HK-2 (cell line): ENCODE measurements around the gene TRIM8.

Source experiments
- DNase-seq: peaks from one replicate; pipeline ENCODE4 v3.0.0-alpha.2; 2018; ENCODE audit not compliant: unreplicated experiment

The TRIM8 gene, protein sequence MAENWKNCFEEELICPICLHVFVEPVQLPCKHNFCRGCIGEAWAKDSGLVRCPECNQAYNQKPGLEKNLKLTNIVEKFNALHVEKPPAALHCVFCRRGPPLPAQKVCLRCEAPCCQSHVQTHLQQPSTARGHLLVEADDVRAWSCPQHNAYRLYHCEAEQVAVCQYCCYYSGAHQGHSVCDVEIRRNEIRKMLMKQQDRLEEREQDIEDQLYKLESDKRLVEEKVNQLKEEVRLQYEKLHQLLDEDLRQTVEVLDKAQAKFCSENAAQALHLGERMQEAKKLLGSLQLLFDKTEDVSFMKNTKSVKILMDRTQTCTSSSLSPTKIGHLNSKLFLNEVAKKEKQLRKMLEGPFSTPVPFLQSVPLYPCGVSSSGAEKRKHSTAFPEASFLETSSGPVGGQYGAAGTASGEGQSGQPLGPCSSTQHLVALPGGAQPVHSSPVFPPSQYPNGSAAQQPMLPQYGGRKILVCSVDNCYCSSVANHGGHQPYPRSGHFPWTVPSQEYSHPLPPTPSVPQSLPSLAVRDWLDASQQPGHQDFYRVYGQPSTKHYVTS

DNA sequence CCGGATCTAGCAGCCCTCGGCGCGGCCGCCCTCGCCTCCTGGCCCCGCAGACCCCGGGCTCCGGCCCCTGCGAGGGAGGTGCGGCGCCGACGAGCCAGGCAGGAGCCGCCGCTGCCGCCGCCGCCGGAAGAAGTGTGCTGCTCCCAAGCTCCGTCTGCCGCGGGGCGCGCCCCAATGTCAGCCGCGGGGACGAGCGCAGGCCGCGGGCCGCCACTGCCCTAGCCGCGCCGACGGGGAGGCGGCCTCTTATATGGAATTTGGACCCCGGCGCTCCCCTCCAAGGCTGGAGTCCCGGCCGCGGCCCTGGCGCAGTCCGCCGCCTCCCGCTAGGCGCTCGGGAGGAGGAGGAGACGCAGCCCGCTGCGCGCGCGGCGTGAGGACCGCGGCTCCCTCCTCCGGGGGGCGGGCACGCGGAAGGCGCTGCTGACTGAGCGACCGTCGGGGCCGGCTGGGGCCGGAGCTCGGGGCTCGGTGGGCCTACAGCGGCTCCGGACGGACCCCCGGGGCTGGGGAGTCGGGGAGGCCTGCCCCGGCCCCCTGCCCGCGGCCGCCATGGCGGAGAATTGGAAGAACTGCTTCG lies at the start of gene TRIM8:
Gene TRIM8 (plus strand): TSS at position 414 of the 580 bp plus-strand sequence. CDS start 139 bp downstream, at position 553.
- DNase-seq: peak; percentile 67

DNA sequence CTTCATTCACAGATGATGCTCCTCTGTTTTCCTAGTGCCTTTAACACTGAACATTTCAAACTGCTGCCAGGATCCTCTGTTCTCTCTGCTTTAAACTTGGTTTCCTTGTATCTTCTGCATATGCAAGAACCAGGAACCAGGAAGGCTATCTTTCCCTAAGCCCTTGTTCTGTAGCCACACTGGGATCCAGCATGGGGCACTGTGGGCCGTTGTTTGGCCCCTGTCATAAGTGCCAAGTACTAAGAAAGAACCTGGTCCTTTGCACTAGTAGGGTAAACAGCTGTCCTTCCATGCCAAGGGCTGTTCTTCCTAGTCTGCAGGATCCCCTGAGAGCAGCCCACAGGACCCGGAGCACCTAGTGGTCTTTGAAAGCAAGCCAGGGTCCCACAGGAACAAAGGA lies 49.0 kb upstream of the TRIM8 start:
- no peak for DNase-seq

DNA sequence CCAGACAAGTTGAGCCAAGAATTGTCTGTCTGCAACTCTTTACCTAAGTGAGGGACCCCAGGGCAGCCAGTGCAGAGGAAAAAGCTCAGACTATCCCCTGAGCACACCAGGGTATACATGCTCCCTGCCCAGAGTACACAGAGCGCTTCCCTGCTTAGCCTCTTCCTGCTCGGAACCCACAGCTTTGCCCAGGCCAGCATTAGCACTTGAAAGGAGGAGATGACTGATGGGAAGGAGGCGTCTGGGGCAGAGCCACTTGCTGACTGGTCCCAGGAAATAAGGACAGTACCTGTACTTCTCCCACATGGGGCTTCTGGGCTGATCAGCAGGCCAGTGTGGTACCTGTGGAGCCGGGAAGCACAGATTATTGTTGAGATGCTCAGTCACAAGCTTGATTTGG lies 48.4 kb upstream of the TRIM8 start:
- DNase-seq: no peak

DNA sequence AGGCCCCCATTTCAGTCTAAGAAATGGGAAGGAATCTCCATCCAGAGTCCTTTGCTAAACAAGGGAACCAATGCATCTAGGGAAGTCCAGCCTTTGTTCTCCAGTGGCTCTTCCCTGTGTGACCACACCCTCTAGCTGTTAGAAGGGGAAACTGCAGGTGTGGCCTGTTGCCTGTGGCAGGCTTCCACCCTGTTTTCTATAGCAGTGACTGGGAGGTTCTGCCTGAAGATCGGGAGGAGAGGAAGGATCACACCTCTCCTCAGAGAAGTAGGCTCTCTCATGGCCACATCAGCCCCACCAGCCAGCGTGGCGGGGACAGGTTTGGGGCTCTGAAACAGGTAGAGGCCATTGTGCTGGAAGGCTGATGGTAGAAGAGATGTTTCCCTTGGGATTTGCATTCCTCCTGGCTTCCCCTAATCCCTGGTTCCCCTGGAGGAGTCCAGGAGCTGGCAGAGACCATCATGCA lies 47.7 kb upstream of the TRIM8 start:
- peak; percentile 52 for DNase-seq

DNA sequence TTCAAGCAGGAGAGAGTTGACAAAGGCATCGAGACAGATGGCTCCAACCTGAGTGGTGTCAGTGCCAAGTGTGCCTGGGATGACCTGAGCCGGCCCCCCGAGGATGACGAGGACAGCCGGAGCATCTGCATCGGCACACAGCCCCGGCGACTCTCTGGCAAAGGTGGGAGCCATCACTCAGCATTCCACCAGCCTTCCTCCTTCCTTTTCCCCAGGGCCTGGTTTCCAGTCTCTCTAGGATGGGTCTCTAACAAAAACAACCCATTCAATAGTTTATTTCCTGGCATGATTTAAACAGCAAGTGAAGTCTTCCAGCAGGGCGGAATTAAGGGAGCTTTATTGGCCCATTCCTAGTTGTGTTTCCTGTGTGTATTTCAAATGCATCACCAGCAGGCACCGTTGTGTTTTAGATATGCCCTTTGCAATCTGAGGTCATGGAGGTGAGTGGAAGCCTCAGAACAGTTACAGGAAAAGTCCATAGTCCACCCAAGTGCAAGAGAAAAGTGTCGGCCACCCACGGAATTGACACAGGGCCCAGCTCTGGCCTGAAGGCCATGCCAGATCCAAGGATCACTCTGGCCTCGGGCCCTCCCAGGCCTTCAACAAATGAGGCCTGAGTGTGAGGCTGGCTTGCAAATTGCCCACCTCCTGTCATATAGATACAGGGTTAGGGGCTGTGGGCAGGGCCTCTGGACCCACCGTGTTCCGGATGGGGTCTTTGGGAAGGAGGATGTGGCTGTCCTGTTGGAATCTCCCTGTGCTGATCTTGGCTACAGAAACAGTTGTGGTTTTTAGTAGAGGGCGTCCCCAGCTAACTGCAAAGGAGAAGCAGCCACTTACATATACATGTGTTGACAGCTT lies 46.9 kb upstream of the TRIM8 start:
- DNase-seq: no peak

DNA sequence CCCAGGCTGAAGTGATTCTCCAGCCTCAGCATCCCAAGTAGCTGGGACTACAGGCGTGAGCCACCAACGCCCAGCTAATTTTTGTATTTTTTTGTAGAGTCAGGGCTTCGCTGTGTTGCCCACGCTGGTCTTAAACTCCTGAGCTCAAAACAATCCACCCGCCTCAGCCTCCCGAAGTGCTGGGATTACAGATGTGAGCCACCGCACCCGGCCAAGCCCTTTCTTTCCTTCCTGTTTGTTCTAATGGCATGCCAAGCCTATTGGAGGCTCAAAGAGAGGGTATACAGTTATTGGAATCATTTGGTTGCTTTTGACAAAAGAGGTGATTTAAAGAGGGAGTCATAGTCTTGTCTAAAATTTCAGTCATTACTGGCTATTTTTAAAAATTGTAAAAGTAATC lies 46.0 kb upstream of the TRIM8 start:
- DNase-seq: no peak

DNA sequence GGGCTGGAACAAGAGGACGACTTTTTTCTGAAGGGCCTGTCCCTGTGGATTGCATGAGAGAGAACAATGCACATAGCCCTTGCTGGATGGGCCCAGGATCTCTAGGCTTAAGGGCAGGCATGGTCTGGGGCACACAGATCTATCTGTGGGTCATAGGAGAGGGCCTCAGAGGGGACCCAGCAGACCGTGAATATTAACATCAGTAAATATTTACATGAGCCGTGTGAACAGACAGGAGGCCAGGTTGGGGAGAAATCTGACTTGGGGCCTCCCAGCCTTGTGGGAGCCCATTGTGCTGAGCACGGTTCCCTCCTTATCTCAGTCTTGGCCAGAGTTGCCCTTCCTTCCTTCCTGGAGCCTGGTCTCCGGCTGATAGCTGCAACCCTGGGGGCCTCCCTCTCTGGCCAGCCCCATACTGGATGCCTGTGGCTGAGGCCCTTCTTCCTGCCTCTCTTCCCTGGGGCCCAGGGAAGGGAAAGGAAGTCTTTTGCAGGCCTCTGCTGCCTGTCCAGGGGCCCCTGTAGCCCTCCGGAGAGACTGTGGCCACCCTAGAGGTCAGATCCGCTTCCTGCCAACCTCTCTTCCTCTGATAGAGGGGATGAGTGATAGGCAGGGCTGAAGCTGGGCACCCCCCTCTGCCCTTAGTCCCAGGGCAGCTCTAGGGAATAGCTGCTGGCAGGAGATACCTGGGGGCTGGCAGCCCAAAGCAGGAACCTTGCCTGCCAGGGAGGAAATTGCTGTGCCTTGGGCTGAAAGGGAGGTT lies 44.5 kb upstream of the TRIM8 start:
- DNase-seq: peak; percentile 61

DNA sequence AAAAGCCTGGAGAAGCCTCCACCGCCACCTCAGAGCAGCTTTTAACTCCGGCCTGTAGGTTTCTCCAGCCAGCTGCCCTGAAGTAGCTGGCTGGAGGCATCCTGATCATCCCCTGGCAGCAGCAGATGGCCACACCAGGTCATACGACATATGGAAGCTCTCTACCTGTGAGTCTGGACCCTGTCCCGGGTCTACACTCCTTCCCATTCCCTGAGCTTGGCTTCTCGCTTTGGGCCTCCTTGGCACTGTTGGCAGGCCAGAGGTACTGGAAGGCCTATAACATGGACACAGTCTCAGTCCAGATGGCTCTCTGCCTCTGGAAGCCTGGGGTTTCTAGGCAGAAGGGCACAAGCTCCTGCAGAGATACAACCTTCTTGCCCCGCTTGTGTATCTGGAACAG lies 43.5 kb upstream of the TRIM8 start:
- no peak for DNase-seq

DNA sequence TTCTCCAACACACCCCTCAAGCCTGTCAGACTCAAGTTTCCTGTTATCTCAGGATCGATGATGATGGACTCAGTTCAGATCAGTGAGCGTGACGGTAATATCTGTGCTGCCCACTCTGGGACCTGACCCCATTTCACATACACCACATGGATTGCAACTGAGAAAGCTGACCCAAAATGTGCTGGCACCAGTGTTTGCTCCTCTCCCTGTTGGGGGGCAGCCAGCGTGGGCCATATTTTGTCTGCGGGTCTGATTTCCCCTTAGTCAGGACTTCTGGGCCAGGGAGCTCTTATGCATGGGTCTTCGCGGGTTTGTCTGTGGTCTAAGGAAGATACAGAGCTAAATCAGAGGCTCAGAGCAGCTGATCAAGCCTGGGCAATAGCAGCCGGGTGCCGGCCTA lies 42.6 kb upstream of the TRIM8 start:
- DNase-seq: no peak

DNA sequence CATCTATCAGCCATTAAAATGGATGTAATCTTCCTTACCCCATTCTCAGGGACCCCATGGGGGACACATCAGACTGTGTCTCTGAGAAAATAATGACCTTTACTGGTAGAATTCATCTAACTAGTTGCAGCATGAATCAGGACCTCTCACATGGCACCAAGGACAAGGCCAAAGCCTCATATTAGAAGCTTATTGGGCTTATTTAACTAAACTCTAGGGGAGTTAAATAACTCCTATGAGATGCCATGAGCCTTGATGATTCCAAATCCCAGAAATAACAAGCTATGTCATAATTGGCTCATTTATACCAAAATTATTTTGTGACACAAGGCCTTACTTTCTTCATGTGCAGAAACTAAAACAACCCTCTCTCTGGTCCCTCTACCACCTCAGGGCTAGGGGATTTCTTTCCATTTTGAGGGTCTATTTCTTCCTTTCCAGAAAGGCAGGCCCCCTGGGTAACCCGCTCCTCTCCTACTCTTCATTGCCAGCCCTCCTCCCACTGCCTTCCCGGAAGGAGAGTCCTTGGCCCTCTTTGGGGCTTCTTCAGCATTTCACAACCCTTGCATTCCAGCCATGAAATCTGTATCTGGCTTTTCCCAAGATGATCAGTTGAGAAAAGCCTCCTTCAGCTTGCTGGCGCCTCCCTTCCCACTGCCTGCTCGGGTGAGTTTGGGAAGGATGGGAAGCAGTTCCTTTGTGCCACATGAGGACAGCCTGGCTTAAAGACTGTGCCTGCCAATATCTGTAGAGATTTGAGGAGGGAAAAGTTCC lies 41.8 kb upstream of the TRIM8 start:
- no peak for DNase-seq

DNA sequence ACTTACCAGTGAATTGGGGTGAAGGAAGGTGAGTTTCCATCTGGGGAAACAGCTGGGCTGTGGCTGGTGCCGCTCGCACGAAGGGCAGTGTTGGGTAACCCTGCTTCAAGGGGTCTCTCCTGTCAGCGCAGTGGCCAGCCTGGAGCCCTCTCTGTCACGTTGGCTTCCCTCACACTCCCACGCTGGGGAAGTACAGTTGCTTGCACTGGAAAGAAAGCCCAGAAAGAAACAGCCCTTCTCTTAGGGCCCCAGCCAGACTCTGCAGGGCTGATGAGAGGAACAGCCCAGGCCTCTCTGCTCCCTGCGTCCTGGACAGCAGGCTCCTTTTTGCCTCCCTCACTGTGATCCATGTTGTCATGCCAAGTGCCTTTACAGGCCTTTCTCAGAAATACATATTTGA lies 40.3 kb upstream of the TRIM8 start:
- DNase-seq: no peak

DNA sequence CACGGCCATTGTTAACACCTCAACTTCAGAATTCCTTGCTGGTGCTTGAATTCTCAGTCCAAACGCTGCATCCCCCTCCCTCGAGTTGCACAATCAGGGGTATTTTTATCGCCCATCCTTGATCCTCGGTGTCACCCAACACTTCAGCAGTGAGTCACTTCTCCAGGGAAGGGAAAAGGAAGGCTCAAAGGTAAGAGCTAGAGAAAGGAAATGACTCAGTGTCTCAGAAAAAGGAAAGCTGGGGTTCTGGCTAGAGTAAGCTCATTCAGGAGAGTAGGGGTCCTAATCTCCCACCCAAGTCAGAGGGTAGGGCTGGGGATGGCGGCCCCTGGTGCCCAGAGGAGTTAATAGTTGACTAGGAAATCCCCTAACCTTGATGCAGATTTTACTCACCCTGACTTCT lies 39.8 kb upstream of the TRIM8 start:
- peak; percentile 74 for DNase-seq

DNA sequence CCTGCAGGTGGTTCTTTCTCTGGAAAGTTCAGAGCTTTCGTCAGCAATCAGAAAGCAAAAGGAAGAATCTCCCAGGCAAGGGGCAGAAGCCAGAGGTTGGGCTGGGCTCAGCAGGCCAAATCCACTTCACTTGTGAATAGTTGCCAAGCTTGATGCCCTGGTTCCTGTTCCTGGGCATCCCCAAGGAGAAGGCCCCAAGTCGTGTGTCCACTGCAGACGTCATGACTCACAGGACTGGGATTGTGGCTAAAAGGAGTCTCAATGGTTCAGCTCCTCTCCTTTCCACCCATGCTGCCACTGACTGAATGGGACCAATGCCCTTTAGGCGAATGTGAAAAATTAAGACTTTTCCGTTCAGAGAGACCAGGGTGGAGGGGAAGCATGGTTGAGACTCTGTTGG lies 38.6 kb upstream of the TRIM8 start:
- DNase-seq: peak; percentile 65

DNA sequence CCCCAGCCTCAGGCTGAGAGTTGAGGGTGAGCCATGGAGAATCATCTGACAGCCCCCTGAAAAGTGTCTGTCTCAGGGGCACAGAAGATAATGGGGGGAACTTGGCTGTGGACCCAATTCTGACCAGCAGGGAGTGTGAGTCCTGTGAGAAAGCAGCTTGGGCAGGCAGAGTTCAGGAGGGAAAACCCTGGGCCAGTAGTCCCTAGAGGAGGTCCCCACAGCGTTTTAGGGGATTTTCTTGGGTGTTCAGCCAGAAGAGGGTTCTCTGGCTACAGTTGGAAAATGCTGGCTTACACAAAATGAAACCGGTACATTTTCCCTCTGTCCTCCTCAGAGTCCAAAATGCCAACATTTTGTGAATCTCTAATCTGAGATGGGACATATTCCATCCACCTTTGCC lies 35.8 kb upstream of the TRIM8 start:
- DNase-seq: no peak

DNA sequence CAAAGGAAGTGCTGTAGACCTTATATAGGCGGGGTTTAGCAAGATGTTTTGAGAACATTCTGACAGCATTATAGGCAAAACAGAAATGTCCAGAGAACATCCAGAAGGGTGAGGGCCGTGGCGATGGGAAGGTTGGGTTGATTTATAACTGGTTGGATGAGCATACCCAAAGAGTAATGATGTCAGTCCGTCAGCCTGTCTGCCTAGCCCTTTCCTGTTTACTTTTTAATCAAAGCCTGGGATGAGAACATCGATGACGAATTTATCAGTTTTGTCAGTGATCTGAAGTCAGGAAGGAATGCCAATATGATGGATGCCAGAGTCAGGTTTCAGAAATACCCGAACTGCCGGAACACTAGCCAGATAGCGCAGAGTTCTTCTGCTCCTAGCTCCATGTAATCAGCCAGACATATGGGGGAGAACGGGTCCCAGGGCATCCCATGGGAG lies 33.8 kb upstream of the TRIM8 start:
- DNase-seq: no peak

DNA sequence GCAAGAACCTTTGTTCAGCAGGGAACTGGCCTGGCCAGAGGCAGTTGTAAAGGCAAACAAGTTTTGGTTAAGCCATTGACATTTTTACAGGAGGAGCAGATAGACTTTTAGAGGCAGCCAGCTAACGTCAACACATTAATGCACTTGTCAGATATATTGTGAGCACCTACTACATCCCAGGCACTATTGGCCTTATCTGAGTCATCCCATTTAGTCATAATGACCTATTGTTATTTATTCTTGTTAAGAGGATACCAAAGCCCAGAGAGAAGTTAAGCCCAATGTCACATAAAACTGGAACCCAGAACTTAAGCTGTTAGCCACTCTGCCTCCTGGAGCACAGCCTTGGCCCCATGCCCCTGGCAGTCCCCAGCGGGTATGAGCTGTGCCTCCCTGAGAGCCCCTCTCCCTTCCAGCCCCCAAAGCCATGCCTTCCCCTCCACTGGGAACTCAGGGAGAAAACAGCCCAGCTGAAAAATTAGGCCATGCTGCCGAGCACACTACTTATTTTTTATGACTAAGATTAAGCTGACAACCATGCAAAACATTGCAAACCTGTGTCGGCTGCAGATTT lies 32.7 kb upstream of the TRIM8 start:
- DNase-seq: no peak

DNA sequence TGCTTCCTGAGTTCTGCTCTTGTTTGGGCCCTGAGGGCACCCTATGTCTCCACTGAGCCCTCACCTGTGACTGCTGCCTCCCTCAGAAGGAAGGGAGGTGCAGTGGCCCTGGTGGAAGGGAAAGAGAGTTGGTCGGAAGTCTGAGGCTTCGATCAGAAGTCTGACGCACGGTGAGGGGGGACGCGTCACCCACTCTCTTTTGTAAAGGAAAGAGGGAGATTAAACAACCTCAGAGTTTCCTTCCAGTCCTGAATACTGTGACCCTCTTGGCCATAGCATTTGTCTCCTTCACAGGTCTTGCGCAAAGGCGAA lies 31.4 kb upstream of the TRIM8 start:
- no peak for DNase-seq

DNA sequence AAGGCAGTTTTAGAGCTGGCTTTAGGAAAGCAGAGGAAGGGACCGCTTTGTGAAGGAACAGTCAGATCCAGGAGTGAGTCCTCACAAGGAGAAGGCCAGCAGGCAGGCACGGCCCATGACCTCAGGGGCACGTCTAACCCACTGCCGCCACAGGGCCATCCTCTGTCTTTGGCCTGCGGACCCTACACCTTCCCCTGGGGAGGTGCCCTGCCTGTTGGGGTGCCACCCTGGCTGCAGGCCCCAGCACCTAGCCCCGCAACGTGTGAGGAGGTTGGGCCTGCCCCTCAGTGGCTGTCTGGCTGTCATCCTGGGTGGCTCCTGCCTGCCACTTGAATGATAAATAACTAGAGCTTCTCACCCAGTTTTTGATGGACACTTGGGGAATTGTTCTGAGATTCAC lies 31.0 kb upstream of the TRIM8 start:
- no peak for DNase-seq

DNA sequence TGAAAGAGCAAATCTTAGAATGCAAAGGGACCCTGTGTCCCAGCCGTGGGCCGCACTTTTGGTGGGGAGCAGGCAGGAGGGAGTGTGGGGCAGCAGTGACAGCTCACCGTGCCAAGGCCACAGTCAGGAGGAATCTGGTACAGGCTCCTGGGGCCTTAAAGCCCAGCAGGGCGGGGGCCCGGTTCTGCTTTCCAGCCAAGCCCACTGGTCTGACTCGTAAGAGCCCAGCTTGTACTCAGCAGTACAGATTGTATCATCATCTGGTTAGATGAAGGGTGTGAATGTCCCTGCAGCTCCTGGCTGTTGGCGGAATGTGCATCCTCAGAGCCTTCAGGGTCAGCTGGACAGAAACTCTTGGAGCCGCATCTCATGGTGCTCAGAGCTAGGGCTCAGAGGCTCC lies 30.5 kb upstream of the TRIM8 start:
- DNase-seq: no peak

DNA sequence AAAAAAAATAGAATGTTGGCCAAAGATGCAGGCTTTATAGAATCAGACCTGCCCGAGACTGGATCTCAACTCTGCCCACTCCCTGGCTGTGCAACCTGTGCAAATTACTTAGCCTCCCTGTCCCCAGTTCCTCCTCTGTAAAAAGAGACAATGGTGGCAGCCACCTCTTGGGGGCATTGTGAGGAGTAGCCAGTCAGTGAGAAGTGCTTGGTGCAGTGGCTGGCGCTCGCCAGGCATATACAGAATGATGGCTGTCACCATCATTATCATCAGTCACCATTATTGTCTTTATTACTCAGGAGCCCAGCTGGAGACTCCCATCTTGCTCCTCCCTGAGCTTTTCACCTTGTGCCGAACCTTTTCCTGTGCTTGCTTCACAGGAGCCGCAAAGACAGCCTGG lies 29.4 kb upstream of the TRIM8 start:
- no peak for DNase-seq

DNA sequence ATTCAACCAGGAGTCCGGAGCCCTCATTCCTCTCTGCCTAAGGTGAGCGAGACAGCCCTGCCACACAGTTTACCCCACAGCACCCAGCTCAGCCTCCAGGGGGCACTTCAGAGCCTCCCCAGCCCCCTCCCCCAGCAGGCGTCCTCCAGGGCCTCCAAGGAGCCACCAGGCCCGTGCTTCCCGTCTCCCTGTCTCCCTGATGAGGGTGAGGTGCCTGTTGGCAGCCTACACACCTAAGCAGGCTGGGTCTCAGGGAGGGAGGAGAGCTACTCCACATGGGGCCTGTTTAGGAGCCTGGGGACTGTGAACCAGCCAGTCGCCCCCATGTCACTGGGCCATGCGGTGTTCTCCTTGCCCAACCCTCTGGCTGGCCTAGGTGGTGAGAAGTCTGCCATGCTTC lies 28.9 kb upstream of the TRIM8 start:
- no peak for DNase-seq
